DND-41 (cell line): ENCODE results near the gene TAF11.

Source experiments
- EZH2 ChIP-seq: IDR thresholded peaks from 3 replicates; pipeline ENCODE4 v1.6.1; 2012; ENCODE audit warnings: borderline replicate concordance, low read depth, mild to moderate bottlenecking, moderate library complexity, low read length, inconsistent platforms; ENCODE audit not compliant: severe bottlenecking
- TF ChIP-seq, protein P1 (sequence below): IDR thresholded peaks from 2 replicates; pipeline ENCODE4 v1.5.1; 2012; ENCODE audit warnings: borderline replicate concordance, low read length, moderate library complexity, mild to moderate bottlenecking; ENCODE audit not compliant: poor library complexity, severe bottlenecking; ENCODE audit errors: extremely low read depth

DNA sequence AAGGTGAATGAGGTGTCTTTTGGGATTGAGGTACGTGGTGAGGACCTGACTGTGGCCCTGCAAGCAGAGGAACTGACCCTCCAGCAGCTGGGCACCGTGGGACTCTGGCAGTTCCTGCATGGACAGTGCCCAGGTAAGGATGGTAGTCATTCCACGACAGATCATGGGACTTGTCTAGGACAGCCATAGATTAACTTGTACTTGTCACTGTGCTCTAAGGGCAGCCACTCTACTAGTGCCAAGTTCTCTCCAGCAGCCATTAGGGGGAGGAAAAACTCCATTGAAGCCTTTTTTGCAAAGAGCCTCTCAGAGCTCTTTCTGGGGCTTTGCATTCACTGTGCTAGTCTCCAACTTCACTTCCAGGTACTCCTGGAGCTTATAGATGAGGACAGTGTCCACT, 20.4 kb downstream of the TAF11 start:
- TF ChIP-seq, protein P1, sequence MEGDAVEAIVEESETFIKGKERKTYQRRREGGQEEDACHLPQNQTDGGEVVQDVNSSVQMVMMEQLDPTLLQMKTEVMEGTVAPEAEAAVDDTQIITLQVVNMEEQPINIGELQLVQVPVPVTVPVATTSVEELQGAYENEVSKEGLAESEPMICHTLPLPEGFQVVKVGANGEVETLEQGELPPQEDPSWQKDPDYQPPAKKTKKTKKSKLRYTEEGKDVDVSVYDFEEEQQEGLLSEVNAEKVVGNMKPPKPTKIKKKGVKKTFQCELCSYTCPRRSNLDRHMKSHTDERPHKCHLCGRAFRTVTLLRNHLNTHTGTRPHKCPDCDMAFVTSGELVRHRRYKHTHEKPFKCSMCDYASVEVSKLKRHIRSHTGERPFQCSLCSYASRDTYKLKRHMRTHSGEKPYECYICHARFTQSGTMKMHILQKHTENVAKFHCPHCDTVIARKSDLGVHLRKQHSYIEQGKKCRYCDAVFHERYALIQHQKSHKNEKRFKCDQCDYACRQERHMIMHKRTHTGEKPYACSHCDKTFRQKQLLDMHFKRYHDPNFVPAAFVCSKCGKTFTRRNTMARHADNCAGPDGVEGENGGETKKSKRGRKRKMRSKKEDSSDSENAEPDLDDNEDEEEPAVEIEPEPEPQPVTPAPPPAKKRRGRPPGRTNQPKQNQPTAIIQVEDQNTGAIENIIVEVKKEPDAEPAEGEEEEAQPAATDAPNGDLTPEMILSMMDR = peak; percentile 5
- no peak for TF ChIP-seq EZH2
